GM18508 (cell line): ENCODE results near the gene ZBTB16.

Source experiments
- ATAC-seq: cut with Tn5 transposase; IDR thresholded peaks from one replicate; pipeline ENCODE4 v1.9.1; 2021; ENCODE audit warnings: moderate number of reproducible peaks; ENCODE audit not compliant: insufficient read depth, unreplicated experiment

ZBTB16 gene

DNA sequence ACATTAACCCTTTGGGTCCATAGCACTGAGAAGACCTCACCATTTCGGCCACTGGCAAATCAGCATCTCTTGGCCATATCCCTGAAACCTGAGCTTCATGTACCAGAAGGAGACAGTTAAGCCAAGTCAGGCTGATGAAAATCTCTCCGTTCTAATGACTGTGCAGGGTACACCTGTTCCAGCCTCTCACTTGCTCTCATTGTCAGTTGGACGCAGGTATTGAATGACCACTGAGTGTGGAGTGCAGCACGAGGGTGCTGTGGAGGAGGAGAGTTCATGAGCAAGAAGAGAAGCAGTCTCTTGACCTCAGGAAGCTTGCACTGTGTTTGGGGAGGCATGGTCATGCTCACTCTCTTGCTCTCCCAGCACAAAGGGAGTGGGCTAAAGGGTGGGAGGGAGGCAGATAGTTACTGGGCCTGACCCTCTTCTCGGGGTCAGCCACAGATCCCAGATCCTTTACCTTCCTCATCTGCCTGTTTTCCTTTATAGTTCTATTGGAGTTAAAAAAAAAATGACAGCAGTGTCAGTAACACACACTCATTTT is 65.2 kb downstream of the ZBTB16 start:
- no peak for ATAC-seq

DNA sequence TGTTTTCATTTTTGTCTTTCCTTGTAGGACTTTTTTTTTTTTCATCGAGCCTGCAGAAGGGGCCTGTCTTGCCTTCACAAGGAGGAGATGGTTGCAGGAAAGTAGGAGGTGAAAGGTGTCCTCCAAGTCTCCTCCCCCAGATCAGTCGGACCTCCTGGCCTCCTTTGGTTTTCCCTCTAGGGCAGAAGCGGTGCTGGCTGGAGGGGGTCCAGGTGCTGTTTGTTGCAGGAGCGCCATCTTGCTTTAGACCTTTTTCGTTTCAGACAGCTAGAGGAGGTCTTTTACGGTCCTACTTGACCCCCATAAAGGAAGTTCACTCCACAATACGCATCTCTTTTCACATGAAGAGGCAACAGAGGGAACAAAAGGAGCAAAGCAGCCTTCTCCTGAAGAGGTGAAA is 66.0 kb downstream of the ZBTB16 start:
- ATAC-seq: no peak

GRCh38 chr11:114125959-114126358 is 66.4 kb downstream of the ZBTB16 start:
- no peak for ATAC-seq

DNA sequence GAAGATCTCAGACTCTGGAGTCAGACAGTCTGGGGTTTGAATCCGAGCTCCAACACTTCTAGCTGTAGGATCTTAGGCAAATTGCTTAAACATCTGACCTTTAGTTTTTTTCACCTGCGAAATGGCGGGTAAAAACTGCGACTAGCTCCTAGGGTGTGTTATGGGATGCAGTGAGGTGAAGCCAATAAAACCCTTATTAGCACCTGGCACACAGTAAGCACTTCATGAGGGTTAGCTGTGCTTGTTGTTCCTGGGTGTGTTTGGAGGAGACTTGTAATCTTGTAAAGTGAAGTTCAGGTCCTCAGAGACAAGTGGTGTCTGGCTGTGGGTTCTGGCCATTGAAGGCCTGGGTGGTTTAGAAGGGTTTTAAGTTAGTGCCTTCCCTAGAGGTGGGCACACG is 68.9 kb downstream of the ZBTB16 start:
- ATAC-seq: no peak

- no peak for ATAC-seq
Measured at GRCh38 chr11:114129142-114129541, 69.6 kb downstream of the ZBTB16 start.

- ATAC-seq: no peak
Measured at GRCh38 chr11:114129699-114130098, 70.2 kb downstream of the ZBTB16 start.

GRCh38 chr11:114130115-114130576 is 70.6 kb downstream of the ZBTB16 start:
- ATAC-seq: no peak

DNA sequence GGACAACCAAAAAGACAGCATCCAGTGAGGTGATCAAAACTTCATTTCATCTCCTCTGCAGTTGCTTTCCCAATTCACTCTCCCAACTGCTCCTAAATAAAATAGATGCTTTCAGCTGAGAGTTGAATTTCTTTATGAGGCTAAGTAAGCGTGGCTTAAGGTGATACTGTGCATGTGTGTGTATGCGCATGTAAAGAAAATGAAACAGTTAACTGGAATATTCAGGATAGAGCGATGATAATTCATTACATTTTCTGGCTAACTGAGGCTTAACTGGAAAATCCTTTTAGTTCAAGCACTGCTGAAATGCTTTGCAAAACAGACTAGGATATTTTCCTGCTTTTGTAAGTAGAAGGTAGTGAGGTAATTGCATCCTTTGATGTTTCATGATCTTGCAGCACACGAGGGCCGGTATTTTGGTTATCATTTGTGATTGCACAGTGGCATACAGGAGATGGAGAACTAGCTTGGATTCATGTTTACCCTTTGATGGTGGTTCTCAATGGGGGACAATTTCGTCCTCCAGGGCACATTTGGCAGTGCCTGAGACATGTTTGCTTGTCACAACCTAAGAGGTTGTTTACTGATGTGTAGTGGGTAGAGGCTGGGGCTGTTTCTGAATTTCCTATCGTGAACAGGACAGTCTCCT is 71.2 kb downstream of the ZBTB16 start:
- no peak for ATAC-seq

- no peak for ATAC-seq
Measured at GRCh38 chr11:114131461-114131864, 72.0 kb downstream of the ZBTB16 start.

- ATAC-seq: no peak
Measured at GRCh38 chr11:114132417-114132816, 72.9 kb downstream of the ZBTB16 start.

GRCh38 chr11:114132944-114133394 is 73.5 kb downstream of the ZBTB16 start:
- no peak for ATAC-seq

- ATAC-seq: no peak
Measured at GRCh38 chr11:114133548-114134329, 74.2 kb downstream of the ZBTB16 start.

DNA sequence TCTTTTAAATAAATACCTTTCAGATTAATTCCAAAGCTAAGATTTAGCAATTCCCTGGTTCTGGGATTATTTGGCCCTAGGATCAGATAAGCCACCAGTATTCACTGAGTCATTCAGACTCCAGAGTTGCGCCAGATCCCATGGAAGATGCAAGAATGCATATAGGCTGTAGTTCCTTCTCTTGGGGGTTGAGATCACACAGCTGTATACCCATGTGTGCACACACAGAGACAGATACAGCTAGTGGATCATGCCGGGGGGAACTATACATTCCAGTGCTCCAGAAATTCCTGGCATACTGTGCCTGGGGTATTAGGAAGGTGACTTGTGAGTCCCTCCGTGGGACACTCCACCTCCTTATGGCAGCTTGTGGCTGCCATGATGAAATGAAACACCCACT is 75.4 kb downstream of the ZBTB16 start:
- ATAC-seq: no peak

DNA sequence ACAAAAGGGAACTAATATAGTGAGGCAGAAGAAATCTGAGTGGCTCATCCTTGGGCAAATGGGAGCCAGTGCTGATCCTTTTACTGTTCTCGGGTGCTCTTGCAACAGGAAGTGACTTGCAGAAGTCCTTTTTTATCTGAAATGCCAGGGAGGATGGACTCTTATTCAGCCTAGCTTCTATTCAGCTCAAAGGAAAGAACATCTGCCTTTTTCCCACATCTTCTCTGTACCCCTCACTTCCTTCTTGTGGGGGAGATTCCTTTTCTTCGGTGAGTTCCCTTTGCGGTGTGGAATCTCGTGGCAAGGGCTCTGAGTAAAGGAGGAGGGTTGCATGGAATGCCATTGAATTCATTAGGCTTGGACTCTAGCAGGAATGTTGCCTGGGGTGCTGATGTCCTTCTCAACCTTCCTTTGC is 76.2 kb downstream of the ZBTB16 start:
- no peak for ATAC-seq

GRCh38 chr11:114136686-114137640 is 77.5 kb downstream of the ZBTB16 start:
- ATAC-seq: no peak

DNA sequence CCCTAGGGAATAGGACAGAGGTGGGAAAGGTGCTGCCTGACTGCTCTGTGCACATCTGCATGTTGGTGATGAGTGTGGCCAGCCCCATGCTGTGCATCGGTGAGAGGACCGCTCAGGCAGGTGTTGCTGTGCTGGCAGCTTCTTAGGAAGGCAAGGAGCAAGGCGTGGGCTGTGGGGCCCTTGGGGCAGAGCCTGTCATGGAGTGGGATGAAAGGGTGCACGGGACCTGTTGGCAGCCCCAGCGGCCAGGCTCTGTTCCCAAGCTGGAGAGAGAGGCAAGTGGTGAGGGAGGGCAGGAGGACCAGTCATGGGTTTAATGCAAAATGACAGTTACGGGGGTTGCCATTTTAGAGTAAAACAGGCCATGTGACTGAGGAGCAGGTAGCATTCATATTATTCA is 78.3 kb downstream of the ZBTB16 start:
- ATAC-seq: no peak

DNA sequence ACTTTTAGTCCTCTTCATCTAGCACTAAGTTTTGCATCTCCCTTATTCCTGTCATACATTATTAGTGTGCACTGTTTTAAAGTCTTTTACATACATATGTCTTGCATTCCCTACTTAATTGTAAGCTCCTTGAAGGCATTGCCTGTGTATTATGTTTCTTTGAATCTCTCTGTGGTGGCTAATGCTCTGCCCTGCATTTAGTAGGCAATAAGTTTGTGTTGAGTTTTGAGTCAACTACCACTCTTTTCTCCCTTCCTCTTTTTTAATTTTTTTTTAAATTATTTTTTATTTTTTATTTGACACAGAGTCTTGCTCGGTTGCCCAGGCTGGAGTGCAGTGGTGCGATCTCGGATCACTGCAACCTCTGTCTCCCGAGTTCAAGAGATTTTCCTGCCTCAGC is 78.9 kb downstream of the ZBTB16 start:
- ATAC-seq: no peak

GRCh38 chr11:114140826-114141225 is 81.3 kb downstream of the ZBTB16 start:
- ATAC-seq: no peak

DNA sequence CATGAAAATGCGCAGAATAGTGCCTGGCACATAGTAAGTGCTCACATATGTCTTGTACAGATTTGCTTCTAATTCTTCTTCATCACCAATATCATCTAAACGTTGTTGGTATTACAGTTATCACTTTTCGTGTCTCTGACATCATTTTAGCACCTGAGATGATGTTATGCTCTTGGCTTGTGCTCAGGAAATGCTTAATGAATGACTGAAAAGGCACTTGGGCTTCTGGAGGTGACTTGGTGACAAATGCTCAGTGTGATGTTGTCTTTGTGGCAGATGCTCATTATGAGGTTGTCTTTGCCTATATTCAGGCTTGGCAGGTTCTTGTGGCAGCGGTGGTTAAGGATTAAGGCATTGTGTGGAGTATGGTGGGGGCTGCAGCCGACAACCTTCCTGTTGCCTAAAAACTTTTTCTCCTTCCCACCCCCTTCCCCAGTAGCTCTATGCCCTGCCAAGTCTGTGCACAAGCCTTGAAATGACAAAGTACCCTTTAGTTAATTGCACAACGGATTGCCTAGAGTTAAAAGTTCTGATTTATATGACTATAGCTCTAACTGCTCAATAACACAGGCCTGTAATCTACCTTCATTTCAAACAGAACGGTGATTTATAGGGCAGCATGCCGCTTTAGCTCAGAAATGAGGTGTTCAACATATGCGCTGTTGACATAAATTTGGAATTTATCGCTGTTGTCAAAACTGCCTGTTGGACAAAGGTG is 82.5 kb downstream of the ZBTB16 start:
- ATAC-seq: no peak

- ATAC-seq: no peak
Measured at GRCh38 chr11:114142707-114143106, 83.2 kb downstream of the ZBTB16 start.
